ENCODE results near the gene CDH4. TPM values are rescaled to one million over a fixed set of nuclear protein-coding genes. Genes with fewer than 3 reads are reported as not detected.

CDH4 gene
- total and polyA plus RNA-seq, 10 donors = 0.30 to 20.1 (median 7.7) TPM

DNA sequence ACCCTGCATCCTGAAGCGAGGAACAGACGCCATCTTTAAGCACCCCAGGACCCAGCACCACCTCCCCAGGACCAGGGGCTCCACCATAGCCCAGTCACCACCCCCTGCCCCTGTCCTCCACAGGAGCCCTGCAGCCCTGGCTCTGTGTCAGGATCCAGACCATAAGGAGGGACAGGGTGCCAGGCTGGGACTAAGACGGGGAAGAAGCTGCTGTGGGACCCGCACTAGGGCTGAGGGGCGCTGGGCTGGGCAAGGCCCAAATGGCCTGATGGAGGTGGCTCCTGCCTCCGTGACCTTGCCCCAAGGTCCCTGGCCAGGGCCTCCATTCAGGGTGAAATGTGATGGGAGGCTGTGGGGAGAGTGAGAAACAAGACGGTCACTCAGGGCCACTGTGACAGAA, 428.0 kb downstream of the CDH4 start:
- Histone ChIP-seq H3K4me3 (no peak overlapping the region), H3K9me3 (no peaks in the 10 kb centered on the region), H3K36me3 (no peaks in the 10 kb centered on the region), H3K4me1 (no peaks in the 10 kb centered on the region), H3K27me3 (replicated peaks in 1 of 7) (no peaks in the 10 kb centered on the region), H3K27ac (no peak overlapping the region)
- 86 to 94% (median 87%) methylated on average over 6 to 7 of the region's 7 CpGs for WGBS, 5 donors
- DNase-seq = no peak
- TF ChIP-seq POLR2A (IDR thresholded peaks at IDR 0.05) = no peak
- TF ChIP-seq POLR2AphosphoS5 (IDR thresholded peaks at IDR 0.05) = no peak
- TF ChIP-seq, protein P1, sequence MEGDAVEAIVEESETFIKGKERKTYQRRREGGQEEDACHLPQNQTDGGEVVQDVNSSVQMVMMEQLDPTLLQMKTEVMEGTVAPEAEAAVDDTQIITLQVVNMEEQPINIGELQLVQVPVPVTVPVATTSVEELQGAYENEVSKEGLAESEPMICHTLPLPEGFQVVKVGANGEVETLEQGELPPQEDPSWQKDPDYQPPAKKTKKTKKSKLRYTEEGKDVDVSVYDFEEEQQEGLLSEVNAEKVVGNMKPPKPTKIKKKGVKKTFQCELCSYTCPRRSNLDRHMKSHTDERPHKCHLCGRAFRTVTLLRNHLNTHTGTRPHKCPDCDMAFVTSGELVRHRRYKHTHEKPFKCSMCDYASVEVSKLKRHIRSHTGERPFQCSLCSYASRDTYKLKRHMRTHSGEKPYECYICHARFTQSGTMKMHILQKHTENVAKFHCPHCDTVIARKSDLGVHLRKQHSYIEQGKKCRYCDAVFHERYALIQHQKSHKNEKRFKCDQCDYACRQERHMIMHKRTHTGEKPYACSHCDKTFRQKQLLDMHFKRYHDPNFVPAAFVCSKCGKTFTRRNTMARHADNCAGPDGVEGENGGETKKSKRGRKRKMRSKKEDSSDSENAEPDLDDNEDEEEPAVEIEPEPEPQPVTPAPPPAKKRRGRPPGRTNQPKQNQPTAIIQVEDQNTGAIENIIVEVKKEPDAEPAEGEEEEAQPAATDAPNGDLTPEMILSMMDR (IDR thresholded peaks at IDR 0.05 in 8 of 11, conservative IDR thresholded peaks at IDR 0.05 in 3 of 11) = no peak
- intact Hi-C loops (cut with DNase I; ENCODE audit: low total_unique reads) = no loop called here

DNA sequence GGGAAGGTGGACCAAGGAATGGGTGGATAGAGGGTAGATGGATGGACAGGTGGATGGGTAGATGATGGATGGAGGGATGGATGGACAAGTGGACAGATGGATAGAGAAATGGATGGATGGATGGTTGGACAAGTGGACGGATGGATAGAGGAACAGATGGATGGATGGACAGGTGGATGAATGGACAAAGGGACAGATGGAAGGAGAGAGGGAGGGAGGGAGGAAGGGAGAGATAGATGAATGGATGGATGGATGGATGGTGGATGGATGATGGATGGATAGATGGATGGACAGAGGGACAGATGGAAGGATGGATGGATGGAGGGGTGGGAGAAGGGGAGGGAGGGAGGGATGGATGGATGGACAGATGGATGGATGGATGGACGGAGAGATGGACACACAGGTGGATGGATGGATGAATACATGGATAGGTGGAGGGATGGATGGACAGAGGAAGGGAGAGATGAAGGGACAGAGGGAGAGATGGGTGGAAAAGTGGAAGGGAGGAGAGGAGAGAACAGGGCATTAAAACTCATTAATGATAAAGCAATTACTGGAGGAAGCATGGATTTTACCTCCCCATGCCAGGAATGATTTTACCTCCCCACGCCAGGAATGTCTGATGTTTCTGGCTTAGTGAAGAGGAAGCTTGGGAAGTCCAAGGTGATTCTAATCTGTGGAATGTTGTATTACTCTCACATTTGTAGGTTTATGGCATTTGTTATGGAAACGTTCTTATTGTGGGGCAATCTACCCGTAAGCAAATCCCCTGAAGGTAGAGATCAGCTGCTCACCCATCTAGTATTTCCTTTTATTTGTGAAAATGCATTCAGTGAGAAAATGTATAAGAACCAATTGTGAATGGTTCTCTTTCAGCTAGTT, 430.3 kb downstream of the CDH4 start:
- H3K9me3 ChIP-seq = peaks cover 0 to 7% (median 0%) of the 10 kb centered on the region in 8 donors
- no peaks in the 10 kb centered on the region for H3K36me3 ChIP-seq
- no peak for DNase-seq
- TF ChIP-seq, protein P1 (IDR thresholded peaks at IDR 0.05 in 8 of 11, conservative IDR thresholded peaks at IDR 0.05 in 3 of 11) = no peak
- no peak for TF ChIP-seq POLR2A (IDR thresholded peaks at IDR 0.05)
- TF ChIP-seq POLR2AphosphoS5 (IDR thresholded peaks at IDR 0.05) = no peak
- H3K27ac ChIP-seq = no peak overlapping the region
- H3K4me3 ChIP-seq = no peak overlapping the region
- no peaks in the 10 kb centered on the region for H3K4me1 ChIP-seq
- intact Hi-C loops (cut with DNase I; ENCODE audit: low total_unique reads) = no loop called here
- H3K27me3 ChIP-seq (replicated peaks in 1 of 7) = no peaks in the 10 kb centered on the region
- WGBS, 5 donors = 79 to 89% (median 85%) methylated on average over 5 of the region's 5 CpGs

DNA sequence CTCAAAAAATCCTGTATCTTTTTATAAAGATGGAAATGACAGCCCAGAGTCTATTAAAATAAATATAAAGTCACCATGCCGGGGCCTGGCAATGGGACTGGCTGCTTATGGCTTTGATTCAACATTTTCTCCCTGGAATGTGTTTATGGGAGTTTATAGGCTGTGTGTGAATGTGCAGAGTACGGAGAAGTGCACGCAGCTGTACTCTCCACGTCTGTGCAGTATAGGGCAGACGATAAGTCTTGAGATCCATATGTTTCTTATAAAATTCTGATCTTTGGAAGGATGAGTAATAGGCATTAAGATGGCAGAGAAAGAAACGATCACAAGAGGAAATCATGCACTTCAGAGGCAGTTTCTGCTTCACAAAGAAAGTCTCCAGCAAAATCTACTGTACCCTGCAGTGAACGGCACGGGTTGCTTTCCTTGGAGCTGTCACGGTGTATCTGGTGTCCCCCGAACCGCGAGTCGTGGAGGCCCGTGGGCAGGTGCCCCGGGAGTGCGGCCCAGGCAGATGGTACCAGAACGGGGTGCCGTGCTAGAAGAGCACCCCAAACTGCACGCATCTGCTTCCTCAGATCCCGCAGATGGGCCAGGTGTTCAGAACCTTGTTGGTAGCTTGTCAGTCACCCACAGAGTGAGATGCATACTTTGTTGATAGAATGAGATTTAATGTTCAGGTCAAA, 431.1 kb downstream of the CDH4 start:
- Histone ChIP-seq H3K9me3 (peaks cover 0 to 7% (median 0%) of the 10 kb centered on the region in 8 donors), H3K36me3 (no peaks in the 10 kb centered on the region), H3K4me3 (no peak overlapping the region), H3K27me3 (replicated peaks in 1 of 7) (no peaks in the 10 kb centered on the region), H3K27ac (no peak overlapping the region), H3K4me1 (no peaks in the 10 kb centered on the region)
- 83 to 88% (median 85%) methylated on average over 20 of the region's 20 CpGs for WGBS, 5 donors
- DNase-seq = no peak
- intact Hi-C loops (cut with DNase I; ENCODE audit: low total_unique reads) = no loop called here
- TF ChIP-seq, protein P1 (IDR thresholded peaks at IDR 0.05 in 8 of 11, conservative IDR thresholded peaks at IDR 0.05 in 3 of 11) = no peak
- no peak for TF ChIP-seq POLR2AphosphoS5 (IDR thresholded peaks at IDR 0.05)

DNA sequence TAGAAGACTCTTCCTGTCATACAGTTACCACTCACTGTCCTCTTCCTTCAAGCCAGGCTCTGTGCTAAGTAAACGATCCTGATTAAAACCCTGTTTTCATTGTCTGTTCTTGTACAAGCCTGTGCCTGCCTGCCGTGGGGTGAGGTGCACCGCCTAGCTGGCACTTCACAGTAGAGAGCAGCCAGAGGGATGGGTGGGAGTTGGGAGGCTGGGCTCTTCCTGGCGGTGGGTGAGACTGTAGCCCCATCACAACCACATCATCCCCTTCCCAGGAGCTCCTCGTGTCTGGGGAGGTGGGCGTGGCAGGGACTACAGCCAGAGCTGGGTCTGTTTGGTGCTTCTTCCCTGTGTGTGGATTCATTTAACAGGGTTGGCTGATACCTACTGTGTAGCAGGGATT, 431.7 kb downstream of the CDH4 start:
- Histone ChIP-seq H3K36me3 (no peaks in the 10 kb centered on the region), H3K27me3 (replicated peaks in 1 of 7) (no peaks in the 10 kb centered on the region), H3K9me3 (peaks cover 0 to 7% (median 0%) of the 10 kb centered on the region in 8 donors), H3K4me3 (no peak overlapping the region), H3K27ac (no peak overlapping the region), H3K4me1 (no peaks in the 10 kb centered on the region)
- intact Hi-C loops (cut with DNase I; ENCODE audit: low total_unique reads) = no loop called here
- TF ChIP-seq POLR2A (IDR thresholded peaks at IDR 0.05) (no peak), POLR2AphosphoS5 (IDR thresholded peaks at IDR 0.05) (no peak)
- TF ChIP-seq, protein P1 (IDR thresholded peaks at IDR 0.05 in 8 of 11, conservative IDR thresholded peaks at IDR 0.05 in 3 of 11) = no peak
- WGBS, 5 donors = 60 to 84% (median 72%) methylated on average over 5 to 6 of the region's 6 CpGs
- DNase-seq = no peak
